BE2C (cell line): Measurements from ENCODE around the gene CCDC30.
"Not testable (repeated sequence)": the region's sequence is repeated elsewhere in the genome, so short reads cannot be mapped to it uniquely, and the experiment has no call there.

Source experiments
- DNase-seq: peaks from one replicate; pipeline ENCODE4 v3.0.0-alpha.2; 2020
- H3K27me3 ChIP-seq: fragments of 250-450 bp; sonication (Bioruptor Pico); 2 replicates; pipeline ENCODE4 v1.5.1; 2020; ENCODE audit warnings: mild to moderate bottlenecking
- H3K36me3 ChIP-seq: fragments of 250-450 bp; sonication (Bioruptor Pico); 2 replicates; pipeline ENCODE4 v1.5.1; 2020; ENCODE audit warnings: mild to moderate bottlenecking
- H3K4me1 ChIP-seq: fragments of 250-450 bp; sonication (Bioruptor Pico); 2 replicates; pipeline ENCODE4 v1.5.1; 2020
- H3K4me3 ChIP-seq: 2 replicates; pipeline ENCODE4 v1.5.1; 2011; ENCODE audit warnings: low read depth, low read length
- H3K9me3 ChIP-seq: fragments of 250-450 bp; sonication (Bioruptor Pico); 2 replicates; pipeline ENCODE4 v1.5.1; 2020
- TF ChIP-seq, protein P1 (sequence below): IDR thresholded peaks from 2 replicates; pipeline ENCODE4 v1.5.1; 2012; ENCODE audit warnings: mild to moderate bottlenecking, low read depth, low read length

CCDC30 gene

DNA sequence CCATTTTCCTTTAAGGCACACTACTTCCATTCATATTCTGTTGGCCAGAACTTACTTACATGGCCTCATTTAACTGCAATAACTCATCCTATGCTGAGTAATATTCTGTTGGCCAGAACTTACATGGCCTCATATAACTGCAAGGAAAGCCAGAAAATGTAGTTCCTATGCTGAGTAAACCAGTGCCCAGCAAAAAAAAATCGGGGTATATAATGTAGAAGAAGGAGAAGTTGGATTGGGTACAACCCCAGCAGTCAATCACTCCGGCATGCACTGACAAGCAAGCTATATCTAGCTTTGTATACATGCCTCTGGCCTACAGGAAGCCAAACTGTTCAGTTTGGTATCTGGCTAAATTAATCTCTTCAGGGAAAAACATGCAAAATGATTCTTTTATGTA is 155.8 kb downstream of the CCDC30 start:
- Histone ChIP-seq H3K27me3 (no peaks in the 10 kb centered on the region), H3K4me3 (no peak overlapping the region), H3K36me3 (no peaks in the 10 kb centered on the region), H3K4me1 (no peaks in the 10 kb centered on the region), H3K9me3 (no peaks in the 10 kb centered on the region)
- TF ChIP-seq, protein P1, sequence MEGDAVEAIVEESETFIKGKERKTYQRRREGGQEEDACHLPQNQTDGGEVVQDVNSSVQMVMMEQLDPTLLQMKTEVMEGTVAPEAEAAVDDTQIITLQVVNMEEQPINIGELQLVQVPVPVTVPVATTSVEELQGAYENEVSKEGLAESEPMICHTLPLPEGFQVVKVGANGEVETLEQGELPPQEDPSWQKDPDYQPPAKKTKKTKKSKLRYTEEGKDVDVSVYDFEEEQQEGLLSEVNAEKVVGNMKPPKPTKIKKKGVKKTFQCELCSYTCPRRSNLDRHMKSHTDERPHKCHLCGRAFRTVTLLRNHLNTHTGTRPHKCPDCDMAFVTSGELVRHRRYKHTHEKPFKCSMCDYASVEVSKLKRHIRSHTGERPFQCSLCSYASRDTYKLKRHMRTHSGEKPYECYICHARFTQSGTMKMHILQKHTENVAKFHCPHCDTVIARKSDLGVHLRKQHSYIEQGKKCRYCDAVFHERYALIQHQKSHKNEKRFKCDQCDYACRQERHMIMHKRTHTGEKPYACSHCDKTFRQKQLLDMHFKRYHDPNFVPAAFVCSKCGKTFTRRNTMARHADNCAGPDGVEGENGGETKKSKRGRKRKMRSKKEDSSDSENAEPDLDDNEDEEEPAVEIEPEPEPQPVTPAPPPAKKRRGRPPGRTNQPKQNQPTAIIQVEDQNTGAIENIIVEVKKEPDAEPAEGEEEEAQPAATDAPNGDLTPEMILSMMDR: no peak
- DNase-seq: no peak

DNA sequence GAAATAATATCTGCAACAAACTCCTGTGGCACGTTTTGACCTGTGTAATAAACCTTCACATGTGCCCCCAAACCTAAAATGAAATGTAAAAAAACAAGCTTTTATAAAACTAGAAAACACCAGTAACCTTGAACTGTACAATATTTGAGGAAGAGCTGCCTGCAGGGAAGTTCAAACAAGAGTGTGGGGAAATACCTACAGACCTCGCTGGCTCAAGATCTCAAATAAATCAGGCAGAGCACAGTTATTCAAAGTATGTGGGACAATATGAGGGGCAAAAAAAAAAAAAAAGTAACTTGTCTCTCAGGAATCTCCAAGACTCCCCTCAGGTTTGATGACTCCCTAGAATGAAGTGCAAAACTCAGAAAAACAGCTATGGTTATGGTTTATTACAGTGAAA is 157.2 kb downstream of the CCDC30 start:
- no peaks in the 10 kb centered on the region for H3K4me1 ChIP-seq
- H3K36me3 ChIP-seq: no peaks in the 10 kb centered on the region
- DNase-seq: no peak
- TF ChIP-seq, protein P1: no peak
- no peaks in the 10 kb centered on the region for H3K27me3 ChIP-seq
- no peak overlapping the region for H3K4me3 ChIP-seq
- no peaks in the 10 kb centered on the region for H3K9me3 ChIP-seq

DNA sequence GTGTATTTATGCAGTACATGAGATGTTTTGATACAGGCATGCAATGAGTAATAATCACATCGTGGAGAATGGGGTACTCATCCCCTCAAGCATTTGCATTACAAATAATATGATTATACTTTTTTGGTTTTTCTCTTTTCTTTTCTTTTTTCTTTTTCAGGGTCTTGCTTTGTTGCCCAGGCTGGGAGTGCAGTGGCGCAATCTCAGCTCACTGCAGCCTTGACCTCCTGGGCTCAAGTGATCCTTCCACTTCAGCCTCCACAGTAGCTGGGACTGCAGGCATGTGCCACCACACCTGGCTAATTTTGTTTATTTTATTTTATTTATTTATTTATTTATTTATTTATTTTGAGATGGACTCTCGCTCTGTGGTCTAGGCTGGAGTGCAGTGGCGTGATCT is 158.1 kb downstream of the CCDC30 start:
- not testable (repeated sequence) for H3K27me3 ChIP-seq

DNA sequence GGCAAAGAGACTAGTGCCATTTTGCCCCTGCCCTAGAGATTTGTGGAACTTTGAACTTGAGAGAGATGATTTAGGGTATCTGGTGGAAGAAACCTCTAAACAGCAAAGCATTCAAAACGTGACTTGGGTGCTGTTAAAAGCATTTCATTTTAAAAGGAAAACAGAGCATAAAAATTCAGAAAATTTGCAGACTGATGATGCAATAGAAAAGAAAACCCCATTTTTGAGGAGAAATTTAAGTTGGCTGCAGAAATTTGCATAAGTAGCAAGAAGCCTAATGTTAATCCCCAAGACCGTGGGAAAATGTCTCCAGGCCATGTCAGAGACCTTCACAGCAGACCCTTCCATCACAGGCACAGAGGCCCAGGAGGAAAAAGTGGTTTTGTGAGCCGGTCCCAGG is 164.1 kb downstream of the CCDC30 start:
- DNase-seq, H3K27me3 ChIP-seq, H3K36me3 ChIP-seq, H3K9me3 ChIP-seq, H3K4me1 ChIP-seq, H3K4me3 ChIP-seq: not testable (repeated sequence)

More for the DNA sequence above, 158.1 kb downstream of the CCDC30 start:
- not testable (repeated sequence) for H3K36me3 ChIP-seq, H3K4me1 ChIP-seq, H3K4me3 ChIP-seq, H3K9me3 ChIP-seq, DNase-seq

DNA sequence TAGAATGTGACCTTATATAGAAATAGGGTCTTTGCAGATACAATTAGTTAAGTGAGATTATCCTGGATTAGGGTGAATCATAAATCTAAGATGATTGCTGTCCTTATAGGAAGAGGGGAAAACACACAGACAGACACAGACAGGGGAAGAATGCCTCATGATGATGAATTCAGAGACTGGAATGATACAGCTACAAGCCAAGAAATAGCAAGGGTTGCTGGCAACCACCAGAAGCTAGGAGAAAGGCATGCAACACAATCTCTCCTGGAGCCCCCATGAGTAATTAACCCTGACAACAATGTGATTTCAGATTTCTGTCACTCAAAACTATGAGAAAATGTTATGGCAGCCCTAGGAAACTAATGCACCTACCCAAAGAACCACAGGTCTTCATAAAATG is 176.0 kb downstream of the CCDC30 start:
- TF ChIP-seq, protein P1: no peak
- Histone ChIP-seq H3K27me3 (no peaks in the 10 kb centered on the region), H3K4me1 (no peaks in the 10 kb centered on the region), H3K36me3 (no peaks in the 10 kb centered on the region), H3K4me3 (no peak overlapping the region), H3K9me3 (no peaks in the 10 kb centered on the region)
- no peak for DNase-seq

DNA sequence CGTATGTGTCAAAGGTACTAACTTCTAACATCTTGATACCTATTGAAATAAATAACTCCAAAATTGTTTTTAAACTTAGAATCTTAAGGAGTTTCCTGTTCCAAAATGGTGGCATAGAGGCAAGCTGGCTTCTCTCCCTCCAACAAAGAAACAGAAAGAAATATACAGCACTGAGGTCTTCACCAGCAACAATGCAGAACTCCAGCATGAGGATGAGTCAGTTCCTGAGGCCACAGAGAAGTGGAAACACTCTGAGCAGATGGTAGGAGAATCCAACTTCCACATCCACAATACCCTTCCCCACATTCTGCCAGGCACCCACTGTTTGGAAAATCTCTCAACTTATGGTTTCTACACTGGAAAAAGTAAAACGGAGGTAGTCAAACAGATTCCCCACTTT is 183.0 kb downstream of the CCDC30 start:
- TF ChIP-seq, protein P1: no peak
- Histone ChIP-seq H3K36me3 (no peaks in the 10 kb centered on the region), H3K27me3 (no peaks in the 10 kb centered on the region; the same call in 1 of the 2 replicates), H3K4me3 (no peak overlapping the region), H3K9me3 (no peaks in the 10 kb centered on the region), H3K4me1 (no peaks in the 10 kb centered on the region)
- DNase-seq: no peak

DNA sequence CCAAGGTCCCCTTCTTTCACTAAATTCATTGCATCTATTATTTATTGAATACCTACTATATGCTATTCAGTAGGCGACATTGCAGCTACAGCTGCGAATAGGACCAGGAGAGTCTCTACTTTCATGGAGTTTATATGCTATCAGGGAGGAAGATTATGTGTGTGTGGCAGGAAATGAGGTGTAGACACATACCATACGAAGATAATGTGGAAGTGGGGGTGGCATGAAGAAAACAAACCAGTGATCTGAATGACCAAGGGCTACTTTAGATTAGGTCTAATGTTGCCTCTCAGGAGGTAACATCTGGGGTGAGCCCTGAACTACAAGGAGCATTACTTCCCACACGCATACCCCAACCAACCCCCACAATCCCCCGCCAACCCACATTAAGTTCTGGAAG is 194.1 kb downstream of the CCDC30 start:
- TF ChIP-seq, protein P1: no peak
- Histone ChIP-seq H3K9me3 (no peaks in the 10 kb centered on the region), H3K27me3 (no peaks in the 10 kb centered on the region), H3K4me1 (no peaks in the 10 kb centered on the region), H3K36me3 (peaks cover 6% of the 10 kb centered on the region; the same call in 1 of the 2 replicates), H3K4me3 (no peak overlapping the region)
- no peak for DNase-seq
